Hematopoietic multipotent progenitor cell treated with erythropoietin and hydrocortisone succinate and interleukin-3 and kit ligand, for 6 days (in vitro differentiated cells): ENCODE data around the gene SLC39A8.

Experiments used
- DNase-seq: peaks from one replicate; pipeline ENCODE4 v3.0.0-alpha.2; 2015

The SLC39A8 gene

DNA sequence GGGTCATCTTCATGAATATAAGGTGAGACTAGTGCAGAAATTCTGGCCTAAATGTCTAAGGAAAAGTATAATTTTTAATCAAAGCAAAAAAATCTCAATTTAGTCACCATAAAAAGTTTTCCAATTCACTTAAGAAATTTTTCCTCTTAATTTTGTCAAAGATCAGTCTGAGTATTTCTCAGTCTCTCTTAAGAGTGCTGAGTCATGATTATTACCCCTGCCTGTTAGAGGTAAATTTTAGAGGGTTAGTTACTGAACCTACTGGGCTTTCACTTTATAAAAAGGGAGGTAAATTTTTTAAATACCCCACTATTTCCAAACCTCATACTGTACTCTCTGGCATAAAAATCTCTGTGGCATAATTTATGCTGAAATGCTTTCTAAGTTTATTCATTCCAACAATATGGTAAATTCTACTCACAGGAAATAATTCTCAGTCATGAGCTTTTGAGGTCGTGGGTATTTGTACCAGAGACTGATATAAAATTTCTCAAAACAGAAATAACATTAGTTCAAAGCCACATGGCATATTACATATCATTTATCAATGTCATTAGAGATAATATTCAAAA is 122.4 kb downstream of the SLC39A8 start:
- no peak for DNase-seq

DNA sequence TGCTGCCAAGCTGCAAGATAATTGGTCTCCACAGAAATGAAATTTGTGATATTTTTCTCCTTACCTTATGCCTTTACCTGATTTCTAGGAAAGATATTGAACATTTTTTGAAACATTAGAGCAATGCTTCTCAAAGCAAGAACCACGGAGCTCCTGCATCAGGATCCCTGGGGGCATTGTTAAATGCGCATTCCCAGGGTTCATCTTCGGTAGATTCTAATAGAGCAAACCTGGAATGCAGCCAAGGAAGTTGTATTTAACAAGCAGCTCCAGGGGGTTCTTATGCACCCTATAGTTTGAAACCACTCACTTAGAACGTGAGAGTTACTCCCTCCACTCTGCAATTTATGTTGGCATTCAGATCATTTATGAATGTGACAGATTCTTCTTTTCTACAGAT is 126.2 kb downstream of the SLC39A8 start:
- no peak for DNase-seq

- no peak for DNase-seq
Measured at GRCh38 chr4:102218656-102219055, 126.6 kb downstream of the SLC39A8 start.

DNA sequence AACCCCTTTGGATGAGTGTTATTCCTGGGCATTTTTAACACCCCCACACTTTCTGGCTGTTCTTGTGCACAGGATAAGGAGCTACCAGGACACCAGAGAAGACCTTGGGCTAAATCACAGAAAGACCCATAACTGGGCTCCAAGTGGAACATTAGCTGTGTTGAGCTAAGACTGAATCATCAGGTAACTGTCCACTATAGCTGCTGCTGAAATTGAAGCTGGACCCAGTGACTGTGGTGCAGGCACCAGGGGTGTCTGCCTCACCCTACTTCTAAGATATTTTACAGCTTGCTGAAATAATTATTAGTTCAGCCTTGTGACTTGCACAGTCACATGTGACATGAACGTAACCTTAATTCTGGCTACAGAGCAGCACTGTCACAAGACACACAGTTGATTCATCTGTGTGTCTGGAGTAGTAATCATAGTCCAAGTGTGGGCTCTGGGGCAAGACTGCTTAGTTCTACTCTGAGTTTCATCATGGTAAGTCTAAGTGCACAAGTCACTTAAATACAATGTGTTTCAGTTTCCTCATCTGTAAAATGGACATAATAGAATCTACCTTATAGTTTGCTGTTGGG is 127.4 kb downstream of the SLC39A8 start:
- no peak for DNase-seq

DNA sequence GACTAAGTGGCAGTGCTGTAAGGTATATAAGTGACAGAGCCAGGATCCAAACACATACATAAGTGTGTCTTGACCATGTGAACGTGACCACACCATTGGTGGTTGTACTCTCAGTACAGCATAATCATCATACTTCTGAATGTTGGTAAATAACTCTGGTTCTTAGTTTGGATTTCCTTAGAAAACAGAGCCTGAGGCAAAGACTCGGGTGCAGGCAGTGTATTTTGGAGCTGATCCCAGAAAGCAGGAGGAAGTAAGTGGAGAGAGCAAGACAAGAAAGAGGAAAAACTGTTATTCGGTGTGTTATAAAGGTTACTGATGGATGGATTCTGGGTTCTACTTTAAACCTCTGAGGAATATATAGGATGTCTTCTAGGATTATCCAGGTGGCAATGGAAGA is 127.9 kb downstream of the SLC39A8 start:
- no peak for DNase-seq

DNA sequence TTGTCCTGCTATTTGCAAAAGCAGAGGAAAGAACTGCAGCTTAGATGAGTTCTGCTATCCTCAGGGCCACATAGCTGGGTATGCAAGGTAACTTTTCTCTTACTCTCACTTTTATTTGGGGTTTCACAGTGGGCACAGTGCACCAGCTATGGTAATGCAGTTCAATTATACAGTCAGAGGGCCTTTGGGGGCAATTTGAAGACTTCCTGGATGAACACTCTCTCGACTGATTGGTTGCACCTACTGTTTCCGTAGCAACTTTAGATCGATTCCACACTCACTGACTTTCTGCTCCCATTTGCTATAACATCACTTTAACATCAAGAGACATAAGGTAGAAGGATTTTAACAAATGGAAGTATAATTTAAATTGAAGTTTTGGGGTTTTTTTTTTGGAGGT is 128.6 kb downstream of the SLC39A8 start:
- DNase-seq: no peak

DNA sequence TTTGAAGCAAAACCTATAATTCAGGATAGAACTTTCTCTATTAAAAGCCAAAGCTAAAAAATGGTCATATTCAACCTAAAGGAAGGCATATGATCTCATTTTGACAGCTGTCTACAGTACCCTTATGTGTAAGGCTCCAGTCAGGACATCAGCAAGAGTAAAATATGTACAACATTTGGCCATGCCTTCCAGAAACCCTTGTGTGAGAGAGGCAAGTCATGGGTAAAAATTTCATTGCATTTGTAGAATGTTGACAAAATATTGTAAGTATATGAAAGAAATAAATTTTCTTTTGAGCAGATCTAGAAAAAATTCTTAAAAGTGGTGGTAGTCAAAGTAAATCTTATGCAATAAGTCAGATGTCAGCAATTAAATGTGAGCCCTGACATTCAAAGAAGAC is 132.3 kb downstream of the SLC39A8 start:
- no peak for DNase-seq
